ENCODE measurements around the gene SETD6.
"Not testable (repeated sequence)": the region's sequence is repeated elsewhere in the genome, so short reads cannot be mapped to it uniquely, and the experiment has no call there.

Gene SETD6

GRCh38 chr16:58541711-58542110 is 26.4 kb downstream of the SETD6 start:
- no peak for ATAC-seq

- ATAC-seq = no peak
These were observed 27.0 kb downstream of the SETD6 start for GRCh38 chr16:58542291-58542690.

- ATAC-seq = no peak
These were observed 28.4 kb downstream of the SETD6 start for GRCh38 chr16:58543685-58544084.

GRCh38 chr16:58548378-58548777 is 33.1 kb downstream of the SETD6 start:
- ATAC-seq = no peak

GRCh38 chr16:58551496-58551895 is 36.2 kb downstream of the SETD6 start:
- ATAC-seq = no peak

- no peak for ATAC-seq
These were observed 41.4 kb downstream of the SETD6 start for GRCh38 chr16:58556678-58557077.

- ATAC-seq = no peak
These were observed 47.9 kb downstream of the SETD6 start for GRCh38 chr16:58563235-58563634.

- no peak for ATAC-seq
These were observed 48.5 kb downstream of the SETD6 start for GRCh38 chr16:58563775-58564174.

GRCh38 chr16:58565697-58566096 is 50.4 kb downstream of the SETD6 start:
- ATAC-seq = not testable (repeated sequence)
